Measurements from ENCODE around the gene ZNF717.

The ZNF717 gene

GRCh38 chr3:75768303-75769017 lies 16.9 kb downstream of the ZNF717 start:
- Histone ChIP-seq H3K4me3 (replicated peaks; ENCODE audit: low read depth, low read length) (no peak overlapping the region), H3K27me3 (replicated peaks; ENCODE audit: control insufficient read depth, insufficient read depth, low read length) (no peaks in the 10 kb centered on the region), H3K36me3 (ENCODE audit: control insufficient read depth, insufficient read depth, low read length) (peaks cover 2% of the 10 kb centered on the region)
- DNase-seq (ENCODE audit: extremely low read depth, insufficient read length) = no peak
- TF ChIP-seq CTCF (IDR thresholded peaks at IDR 0.05; ENCODE audit: insufficient read depth, low read length, poor library complexity, severe bottlenecking) = no peak

DNA sequence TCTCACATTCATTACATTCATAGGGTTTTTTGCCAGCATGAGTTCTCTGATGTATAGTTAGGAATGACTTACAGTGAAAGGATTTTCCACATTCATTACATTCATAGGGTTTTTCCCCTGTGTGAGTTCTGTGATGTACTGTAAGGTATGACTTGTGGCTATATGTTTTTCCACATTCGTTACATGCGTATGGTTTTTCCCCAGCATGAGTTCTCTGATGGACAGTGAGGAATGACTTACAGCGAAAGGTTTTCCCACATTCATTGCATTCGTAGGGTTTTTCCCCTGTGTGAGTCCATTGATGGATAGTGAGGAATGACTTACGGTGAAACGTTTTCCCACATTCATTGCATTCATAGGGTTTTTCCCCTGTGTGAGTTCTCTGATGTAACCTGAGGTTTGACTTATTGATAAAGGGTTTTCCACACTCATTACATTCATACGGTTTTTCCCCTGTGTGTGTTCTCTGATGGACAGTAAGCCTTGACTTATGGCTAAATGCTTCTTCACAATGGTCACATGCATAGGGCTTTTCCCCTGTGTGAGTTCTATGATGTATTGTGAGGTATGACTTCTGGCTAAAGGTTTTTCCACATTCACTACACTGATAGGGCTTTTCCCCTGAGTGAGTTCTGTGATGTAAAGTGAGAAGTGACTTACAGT lies 47.4 kb downstream of the ZNF717 start:
- peaks cover 2% of the 10 kb centered on the region; the same call in 1 of the 2 replicates for H3K36me3 ChIP-seq (ENCODE audit: control insufficient read depth, insufficient read depth, low read length)
- DNase-seq (ENCODE audit: extremely low read depth, insufficient read length) = peak; percentile 1
- H3K4me3 ChIP-seq (replicated peaks; ENCODE audit: low read depth, low read length) = no peak overlapping the region
- no peak for TF ChIP-seq CTCF (IDR thresholded peaks at IDR 0.05; ENCODE audit: insufficient read depth, low read length, poor library complexity, severe bottlenecking)
- H3K27me3 ChIP-seq (replicated peaks; ENCODE audit: control insufficient read depth, insufficient read depth, low read length) = no peaks in the 10 kb centered on the region

DNA sequence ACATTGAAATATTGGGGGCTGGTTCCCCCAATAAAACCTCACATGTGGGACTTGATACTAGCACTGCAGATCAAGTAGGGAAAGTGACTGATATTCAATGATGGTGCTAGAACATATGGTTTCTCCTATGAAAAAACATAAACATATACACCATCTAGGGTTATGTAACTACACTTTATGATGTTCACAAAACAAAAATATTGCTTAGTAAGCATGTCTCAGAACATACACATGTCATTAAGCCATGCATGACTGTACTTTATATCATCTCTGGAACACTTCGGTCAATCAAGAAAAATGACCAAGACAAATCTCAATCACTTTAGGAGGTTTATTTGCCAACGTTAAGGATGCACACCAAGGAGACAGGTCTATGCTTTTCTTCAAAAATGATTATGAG lies 57.4 kb downstream of the ZNF717 start:
- no peaks in the 10 kb centered on the region for H3K27me3 ChIP-seq (replicated peaks; ENCODE audit: control insufficient read depth, insufficient read depth, low read length)
- H3K4me3 ChIP-seq (replicated peaks; ENCODE audit: low read depth, low read length) = no peak overlapping the region
- DNase-seq (ENCODE audit: extremely low read depth, insufficient read length) = no peak
- H3K36me3 ChIP-seq (ENCODE audit: control insufficient read depth, insufficient read depth, low read length) = no peaks in the 10 kb centered on the region
- TF ChIP-seq CTCF (IDR thresholded peaks at IDR 0.05; ENCODE audit: insufficient read depth, low read length, poor library complexity, severe bottlenecking) = no peak

- DNase-seq (ENCODE audit: extremely low read depth, insufficient read length) = no peak
- TF ChIP-seq CTCF (IDR thresholded peaks at IDR 0.05; ENCODE audit: insufficient read depth, low read length, poor library complexity, severe bottlenecking) = no peak
- no peak overlapping the region for H3K4me3 ChIP-seq (replicated peaks; ENCODE audit: low read depth, low read length)
- H3K36me3 ChIP-seq (ENCODE audit: control insufficient read depth, insufficient read depth, low read length) = no peaks in the 10 kb centered on the region
- no peaks in the 10 kb centered on the region for H3K27me3 ChIP-seq (replicated peaks; ENCODE audit: control insufficient read depth, insufficient read depth, low read length)
Observed at GRCh38 chr3:75692061-75692460, 93.3 kb downstream of the ZNF717 start.

DNA sequence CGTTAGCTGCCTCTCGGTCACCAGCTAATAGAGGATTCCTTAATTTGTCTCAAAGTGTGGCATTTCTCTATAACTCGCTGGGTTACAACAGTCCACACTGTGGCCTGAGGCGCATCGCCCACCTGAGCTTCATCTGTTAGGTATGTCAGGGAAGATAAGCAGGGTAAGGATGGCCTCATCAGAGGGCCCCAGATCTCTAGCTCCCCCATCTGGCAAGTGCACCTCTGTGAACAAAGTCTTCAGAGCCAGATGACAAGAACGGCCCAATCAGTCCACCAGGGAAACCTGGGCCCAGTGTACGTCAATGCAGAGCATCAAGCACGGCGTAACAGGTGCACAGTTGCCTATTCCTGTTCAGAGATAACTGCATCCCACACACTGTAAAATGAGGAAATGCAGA lies 98.0 kb downstream of the ZNF717 start:
- no peak for DNase-seq (ENCODE audit: extremely low read depth, insufficient read length)
- TF ChIP-seq CTCF (IDR thresholded peaks at IDR 0.05; ENCODE audit: insufficient read depth, low read length, poor library complexity, severe bottlenecking) = no peak
- Histone ChIP-seq H3K36me3 (ENCODE audit: control insufficient read depth, insufficient read depth, low read length) (no peaks in the 10 kb centered on the region), H3K27me3 (replicated peaks; ENCODE audit: control insufficient read depth, insufficient read depth, low read length) (no peaks in the 10 kb centered on the region), H3K4me3 (replicated peaks; ENCODE audit: low read depth, low read length) (no peak overlapping the region)
